ENCODE results near the gene CD55. TPM values are rescaled to one million over a fixed set of nuclear protein-coding genes. Genes with fewer than 3 reads are reported as not detected.

The CD55 gene
- total RNA-seq, 2 donors from 2014 or later = 22.8 to 30.2 TPM

GRCh38 chr1:207345644-207346477 is 24.4 kb downstream of the CD55 start:
- Histone ChIP-seq H3K4me1 (replicated peaks) (no peaks in the 10 kb centered on the region), H3K9me3 (no peaks in the 10 kb centered on the region), H3K4me3 (no peak overlapping the region), H3K36me3 (no peaks in the 10 kb centered on the region), H3K27me3 (replicated peaks; ENCODE audit: insufficient read depth) (no peaks in the 10 kb centered on the region), H3K27ac (no peak overlapping the region)
- TF ChIP-seq, protein P1, sequence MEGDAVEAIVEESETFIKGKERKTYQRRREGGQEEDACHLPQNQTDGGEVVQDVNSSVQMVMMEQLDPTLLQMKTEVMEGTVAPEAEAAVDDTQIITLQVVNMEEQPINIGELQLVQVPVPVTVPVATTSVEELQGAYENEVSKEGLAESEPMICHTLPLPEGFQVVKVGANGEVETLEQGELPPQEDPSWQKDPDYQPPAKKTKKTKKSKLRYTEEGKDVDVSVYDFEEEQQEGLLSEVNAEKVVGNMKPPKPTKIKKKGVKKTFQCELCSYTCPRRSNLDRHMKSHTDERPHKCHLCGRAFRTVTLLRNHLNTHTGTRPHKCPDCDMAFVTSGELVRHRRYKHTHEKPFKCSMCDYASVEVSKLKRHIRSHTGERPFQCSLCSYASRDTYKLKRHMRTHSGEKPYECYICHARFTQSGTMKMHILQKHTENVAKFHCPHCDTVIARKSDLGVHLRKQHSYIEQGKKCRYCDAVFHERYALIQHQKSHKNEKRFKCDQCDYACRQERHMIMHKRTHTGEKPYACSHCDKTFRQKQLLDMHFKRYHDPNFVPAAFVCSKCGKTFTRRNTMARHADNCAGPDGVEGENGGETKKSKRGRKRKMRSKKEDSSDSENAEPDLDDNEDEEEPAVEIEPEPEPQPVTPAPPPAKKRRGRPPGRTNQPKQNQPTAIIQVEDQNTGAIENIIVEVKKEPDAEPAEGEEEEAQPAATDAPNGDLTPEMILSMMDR (IDR thresholded peaks at IDR 0.05) = no peak
- TF ChIP-seq POLR2AphosphoS5 (IDR thresholded peaks at IDR 0.05) (no peak), POLR2A (IDR thresholded peaks at IDR 0.05) (no peak)
- WGBS = 81% methylated on average over 7 of the region's 7 CpGs
- no peak for DNase-seq (ENCODE audit: low spot score)
- intact Hi-C loops (cut with DNase I) = no loop called here

DNA sequence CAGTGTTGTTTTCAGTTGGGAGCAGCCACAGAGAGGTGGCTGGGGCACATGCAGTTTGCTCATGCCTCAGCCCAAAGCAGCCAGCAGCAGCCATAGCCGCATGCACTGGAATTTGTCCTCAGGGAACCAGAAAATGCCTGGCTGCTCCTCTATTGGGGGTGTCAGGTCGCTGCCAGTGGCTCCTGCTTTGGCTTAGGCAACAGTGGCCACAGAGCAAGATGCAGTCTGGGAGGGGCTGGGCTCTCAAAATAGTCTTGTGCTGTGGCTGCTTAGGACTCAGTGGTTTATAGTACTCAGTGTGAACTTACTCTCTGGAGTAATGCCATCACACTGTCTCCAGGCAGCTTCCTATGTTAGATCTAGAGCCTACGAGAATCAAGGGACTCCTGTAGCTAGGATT is 25.0 kb downstream of the CD55 start:
- intact Hi-C loops (cut with DNase I) = no loop called here
- Histone ChIP-seq H3K27ac (no peak overlapping the region), H3K36me3 (no peaks in the 10 kb centered on the region), H3K4me3 (no peak overlapping the region), H3K27me3 (replicated peaks; ENCODE audit: insufficient read depth) (no peaks in the 10 kb centered on the region), H3K9me3 (no peaks in the 10 kb centered on the region), H3K4me1 (replicated peaks) (no peaks in the 10 kb centered on the region)
- no peak for DNase-seq (ENCODE audit: low spot score)
- TF ChIP-seq POLR2A (IDR thresholded peaks at IDR 0.05) = no peak
- TF ChIP-seq, protein P1 (IDR thresholded peaks at IDR 0.05) = no peak
- no peak for TF ChIP-seq POLR2AphosphoS5 (IDR thresholded peaks at IDR 0.05)
- 68% methylated on average over 2 of the region's 3 CpGs for WGBS

DNA sequence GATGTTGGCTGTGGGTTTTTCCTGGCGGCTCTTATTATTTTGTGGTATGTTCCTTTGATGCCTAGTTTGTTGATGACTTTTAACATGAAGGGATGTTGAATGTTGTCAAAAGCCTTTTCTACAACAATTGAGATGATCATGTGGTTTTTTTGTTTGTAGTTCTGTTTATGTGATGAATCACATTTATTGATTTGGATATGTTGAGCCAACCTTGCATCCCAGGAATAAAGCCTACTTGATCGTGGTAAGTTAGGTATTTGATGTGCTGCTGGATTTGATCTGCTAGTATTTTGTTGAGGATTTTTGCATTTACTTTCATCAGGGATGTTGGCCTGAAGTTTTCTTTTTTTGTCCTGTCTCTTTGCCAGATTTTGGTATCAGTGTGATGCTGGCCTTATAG is 28.5 kb downstream of the CD55 start:
- whole genome bisulfite sequencing = 94% methylated on average over 2 of the region's 2 CpGs
- H3K36me3 ChIP-seq = no peaks in the 10 kb centered on the region

GRCh38 chr1:207352554-207352953 is 31.1 kb downstream of the CD55 start:
- Histone ChIP-seq H3K9me3 (no peaks in the 10 kb centered on the region), H3K4me3 (no peak overlapping the region), H3K4me1 (replicated peaks) (no peaks in the 10 kb centered on the region), H3K27me3 (replicated peaks; ENCODE audit: insufficient read depth) (no peaks in the 10 kb centered on the region), H3K36me3 (no peaks in the 10 kb centered on the region), H3K27ac (no peak overlapping the region)
- intact Hi-C loops (cut with DNase I) = no loop called here
- no peak for DNase-seq (ENCODE audit: low spot score)
- TF ChIP-seq POLR2A (IDR thresholded peaks at IDR 0.05) (no peak), POLR2AphosphoS5 (IDR thresholded peaks at IDR 0.05) (no peak)
- TF ChIP-seq, protein P1 (IDR thresholded peaks at IDR 0.05) = no peak

More for the DNA sequence above, 28.5 kb downstream of the CD55 start:
- Histone ChIP-seq H3K4me3 (no peak overlapping the region), H3K27me3 (replicated peaks; ENCODE audit: insufficient read depth) (no peaks in the 10 kb centered on the region), H3K27ac (no peak overlapping the region), H3K4me1 (replicated peaks) (no peaks in the 10 kb centered on the region), H3K9me3 (no peaks in the 10 kb centered on the region)
- TF ChIP-seq POLR2A (IDR thresholded peaks at IDR 0.05) (no peak), POLR2AphosphoS5 (IDR thresholded peaks at IDR 0.05) (no peak)
- TF ChIP-seq, protein P1 (IDR thresholded peaks at IDR 0.05) = no peak
- DNase-seq (ENCODE audit: low spot score) = no peak
- intact Hi-C loops (cut with DNase I) = no loop called here

DNA sequence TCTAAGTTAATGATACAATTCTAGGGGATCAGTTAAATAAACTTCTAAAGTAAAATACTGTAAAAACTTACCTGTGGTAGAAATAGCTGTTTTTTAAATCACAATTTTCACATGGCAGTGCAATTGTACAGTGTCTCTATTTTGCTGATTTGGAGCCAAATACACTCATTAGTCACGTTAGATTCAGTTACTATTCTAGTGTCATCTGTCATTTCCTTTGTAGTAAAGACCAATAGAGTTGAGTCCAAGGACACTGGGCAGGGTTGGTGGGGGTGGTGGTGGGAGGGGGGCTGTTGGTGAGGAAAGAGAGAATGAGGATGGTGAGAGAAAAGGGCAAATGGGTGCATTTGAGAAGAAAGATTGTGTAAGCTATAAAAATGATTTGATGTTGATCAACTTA is 33.6 kb downstream of the CD55 start:
- TF ChIP-seq, protein P1 (IDR thresholded peaks at IDR 0.05) = no peak
- no peak for TF ChIP-seq POLR2A (IDR thresholded peaks at IDR 0.05)
- TF ChIP-seq POLR2AphosphoS5 (IDR thresholded peaks at IDR 0.05) = no peak
- Histone ChIP-seq H3K4me1 (replicated peaks) (no peaks in the 10 kb centered on the region), H3K4me3 (no peak overlapping the region), H3K9me3 (no peaks in the 10 kb centered on the region), H3K27ac (no peak overlapping the region), H3K36me3 (no peaks in the 10 kb centered on the region), H3K27me3 (replicated peaks; ENCODE audit: insufficient read depth) (no peaks in the 10 kb centered on the region)
- DNase-seq (ENCODE audit: low spot score) = no peak
- intact Hi-C loops (cut with DNase I) = no loop called here
- 44% methylated on average over 1 of the region's 1 CpG for WGBS

Measured in prostate gland (tissue), 2 donors.